HG03025 (cell line): ENCODE data around the gene CFAP53.
"Not testable (repeated sequence)": the region's sequence is repeated elsewhere in the genome, so short reads cannot be mapped to it uniquely, and the experiment has no call there.

Source experiments
- ATAC-seq: cut with Tn5 transposase; IDR thresholded peaks from one replicate; pipeline ENCODE4 v1.9.1; 2021; ENCODE audit warnings: mild to moderate bottlenecking, moderate library complexity; ENCODE audit not compliant: unreplicated experiment, low FRiP score

Gene CFAP53

GRCh38 chr18:50266248-50266704 lies at the start of gene CFAP53:
CFAP53 (minus strand) TSS chr18:50266495; CDS start chr18:50266404, 91 bp downstream.
- peak; percentile 84 for ATAC-seq

GRCh38 chr18:50315100-50315871 lies 49.0 kb upstream of the CFAP53 start:
- ATAC-seq: peak; percentile 72

GRCh38 chr18:50313873-50314460 lies 47.7 kb upstream of the CFAP53 start:
- ATAC-seq: no peak

GRCh38 chr18:50313031-50313607 lies 46.8 kb upstream of the CFAP53 start:
- ATAC-seq: no peak

GRCh38 chr18:50312296-50313030 lies 46.2 kb upstream of the CFAP53 start:
- peak; percentile 68 for ATAC-seq

- no peak for ATAC-seq
Observed at GRCh38 chr18:50311650-50312049, 45.4 kb upstream of the CFAP53 start.

- no peak for ATAC-seq
Observed at GRCh38 chr18:50310080-50310479, 43.8 kb upstream of the CFAP53 start.

GRCh38 chr18:50308851-50309250 lies 42.6 kb upstream of the CFAP53 start:
- not testable (repeated sequence) for ATAC-seq

DNA sequence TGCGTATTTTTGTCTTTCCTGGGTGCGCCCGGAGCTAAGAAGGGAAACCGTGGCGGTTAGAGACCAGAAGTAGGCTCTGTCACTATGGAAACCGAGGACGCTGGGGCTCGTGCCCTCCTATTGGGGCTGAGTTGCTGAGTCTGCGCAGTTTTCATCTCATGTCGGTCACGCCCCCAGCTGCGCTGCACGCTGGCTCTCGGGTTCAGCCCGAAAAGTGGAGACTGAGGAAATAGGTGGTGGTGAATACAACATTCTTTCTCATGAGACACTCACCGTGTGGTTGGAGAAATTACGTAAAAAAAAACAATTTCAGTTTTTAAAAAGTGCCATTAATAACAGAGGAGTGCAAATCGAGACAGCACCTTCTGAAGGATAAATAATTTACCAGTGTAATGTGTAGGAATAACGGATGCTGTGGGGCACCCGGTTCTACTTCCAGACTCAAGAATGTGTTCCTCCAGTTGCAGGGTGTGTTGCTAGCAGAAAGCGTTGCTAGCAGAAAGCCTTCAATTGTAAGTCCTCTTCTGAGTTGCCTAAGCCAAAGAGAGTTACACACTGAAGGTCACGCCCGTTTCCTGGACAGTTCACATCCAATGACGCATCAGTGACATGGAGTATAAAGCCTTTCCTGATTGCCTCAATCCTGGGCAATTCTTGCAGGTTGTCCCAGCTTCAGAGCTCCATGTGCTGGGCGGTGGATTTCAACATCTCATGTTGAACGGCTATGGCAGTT lies 41.6 kb upstream of the CFAP53 start:
- ATAC-seq: peak; percentile 85

GRCh38 chr18:50307400-50307737 lies 41.1 kb upstream of the CFAP53 start:
- ATAC-seq: peak; percentile 20

GRCh38 chr18:50306944-50307343 lies 40.6 kb upstream of the CFAP53 start:
- ATAC-seq: no peak

GRCh38 chr18:50301074-50301473 lies 34.8 kb upstream of the CFAP53 start:
- no peak for ATAC-seq

DNA sequence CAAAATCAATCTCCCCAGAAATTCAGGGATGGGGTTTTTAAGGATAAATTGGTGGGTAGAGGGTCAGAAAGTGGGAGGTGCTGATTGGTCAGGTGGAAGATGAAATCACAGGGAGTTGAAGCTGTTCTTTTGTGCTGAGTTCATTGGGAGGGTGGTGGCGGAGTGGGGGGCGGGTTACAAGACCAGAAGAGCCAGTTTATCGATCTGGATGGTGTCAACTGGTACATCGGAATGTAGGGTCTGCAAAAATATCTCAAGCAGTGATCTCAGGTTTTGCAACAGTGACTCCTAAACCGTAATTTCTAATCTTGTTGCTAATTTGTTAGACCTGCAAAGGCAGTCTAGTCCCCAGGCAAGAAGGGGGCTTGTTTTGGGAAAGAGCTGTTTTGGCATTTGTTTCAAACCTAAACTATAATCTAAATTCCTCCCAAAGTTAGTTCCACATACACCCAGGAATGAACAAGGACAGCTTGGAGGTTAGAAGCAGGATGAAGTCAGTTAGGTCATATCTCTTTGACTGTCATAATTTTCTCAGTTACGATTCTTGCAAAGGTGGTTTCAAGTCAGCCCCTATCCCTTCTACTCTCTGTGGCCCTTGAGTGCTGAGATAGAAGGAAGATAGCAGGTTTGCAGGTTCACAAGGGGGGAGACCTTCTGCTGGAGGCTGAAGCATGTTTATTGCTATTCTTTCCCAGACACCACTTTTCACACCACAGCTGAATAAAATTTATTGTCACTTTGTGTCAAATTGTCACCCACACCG lies 33.5 kb upstream of the CFAP53 start:
- no peak for ATAC-seq

GRCh38 chr18:50298443-50299284 lies 32.4 kb upstream of the CFAP53 start:
- no peak for ATAC-seq

DNA sequence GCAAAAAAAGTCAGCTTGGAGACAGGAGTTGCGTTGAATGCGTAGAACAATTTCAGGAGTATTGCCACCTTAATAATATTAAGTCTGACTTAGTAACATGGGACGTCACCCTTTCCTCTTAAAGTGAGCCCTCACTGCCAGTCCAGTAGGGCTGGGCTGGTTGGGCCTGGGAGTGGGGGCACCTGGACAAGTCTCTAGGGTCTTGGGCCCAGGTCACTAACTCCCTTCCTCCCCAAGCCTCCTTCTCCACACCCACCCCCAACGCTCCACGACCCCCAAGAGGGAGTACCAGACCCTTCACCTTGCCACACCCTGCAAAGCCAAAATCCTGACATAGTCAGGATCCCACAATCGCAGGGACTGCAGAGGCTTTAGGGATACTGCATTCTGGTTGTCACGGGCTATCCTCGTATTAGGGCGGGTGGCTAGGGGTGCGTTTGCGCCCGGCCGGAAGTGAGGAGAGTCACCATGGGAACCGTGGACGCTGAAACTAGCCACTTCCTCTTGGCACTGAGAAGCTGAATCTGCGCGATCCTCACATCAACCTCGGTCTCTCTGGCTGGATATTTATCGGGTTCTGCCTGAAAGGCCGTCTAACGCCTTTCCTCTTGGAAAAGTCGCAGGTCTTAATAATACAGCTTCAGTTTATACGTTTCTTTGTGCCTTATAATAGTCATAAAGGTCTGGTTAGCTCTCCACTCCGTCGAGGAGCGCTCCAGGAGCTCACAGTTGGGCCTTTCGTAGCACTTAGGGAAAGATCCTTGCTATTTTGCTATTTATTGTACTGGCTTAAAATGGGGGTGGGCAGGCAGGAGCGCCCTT lies 31.5 kb upstream of the CFAP53 start:
- ATAC-seq: peak; percentile 99

DNA sequence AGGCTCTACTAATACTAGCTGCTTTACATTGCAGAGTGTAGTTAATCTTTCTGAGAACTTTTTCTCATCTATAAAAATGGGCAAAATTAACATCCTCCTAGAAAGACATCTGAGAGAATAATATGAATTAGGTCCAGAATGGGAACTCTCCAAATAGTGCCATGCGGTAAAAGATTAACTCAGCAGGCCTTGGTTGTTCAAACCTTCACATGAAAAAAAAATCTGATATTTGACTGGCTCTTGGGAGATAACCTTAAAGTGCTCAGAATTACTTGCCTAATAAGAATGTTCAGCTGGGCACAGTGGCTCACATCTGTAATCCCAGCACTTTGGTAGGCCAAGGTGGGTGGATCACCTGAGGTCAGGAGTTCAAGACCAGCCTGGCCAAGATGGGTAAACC lies 26.7 kb upstream of the CFAP53 start:
- no peak for ATAC-seq

DNA sequence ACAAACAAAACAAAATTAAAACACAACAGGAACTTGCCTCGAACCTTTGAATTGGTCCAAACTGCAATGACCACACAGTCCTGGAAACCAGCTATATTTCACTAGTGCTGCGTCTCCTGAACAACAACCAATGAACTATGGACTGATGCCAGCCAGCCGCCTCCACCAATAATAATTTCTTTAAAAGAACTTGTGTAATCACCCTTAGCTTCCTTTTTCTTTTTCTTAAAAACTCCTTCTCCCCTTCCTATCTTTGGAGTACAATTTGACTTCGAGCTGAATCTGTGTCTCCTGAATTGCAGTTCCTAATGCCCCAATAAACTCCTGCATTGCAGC lies 22.8 kb upstream of the CFAP53 start:
- no peak for ATAC-seq
